Suprapubic skin (tissue), 4 donors: ENCODE data around the gene IGFBP5.

Source experiments
- CTCF ChIP-seq, 2 donors: fragments of 200-600 bp in 1 of 2; fragments of 450-650 bp in 1 of 2; sonication (generic) in 1 of 2; IDR thresholded peaks; one replicate each; pipeline ENCODE4 v1.5.1; 2016 to 2019; ENCODE audit warnings: antibody characterized with exemption in 2 of 2, mild to moderate bottlenecking in 1 of 2, moderate library complexity in 1 of 2
- EP300 ChIP-seq: sonication (generic); formaldehyde crosslinking; IDR thresholded peaks from one replicate; pipeline ENCODE4 v1.6.1; 2017; ENCODE audit warnings: antibody characterized with exemption
- POLR2AphosphoS5 ChIP-seq, 3 donors: sonication (generic); formaldehyde crosslinking; IDR thresholded peaks; one replicate each; pipeline ENCODE4 v1.6.1; 2017; ENCODE audit warnings: antibody characterized with exemption in 3 of 3

DNA sequence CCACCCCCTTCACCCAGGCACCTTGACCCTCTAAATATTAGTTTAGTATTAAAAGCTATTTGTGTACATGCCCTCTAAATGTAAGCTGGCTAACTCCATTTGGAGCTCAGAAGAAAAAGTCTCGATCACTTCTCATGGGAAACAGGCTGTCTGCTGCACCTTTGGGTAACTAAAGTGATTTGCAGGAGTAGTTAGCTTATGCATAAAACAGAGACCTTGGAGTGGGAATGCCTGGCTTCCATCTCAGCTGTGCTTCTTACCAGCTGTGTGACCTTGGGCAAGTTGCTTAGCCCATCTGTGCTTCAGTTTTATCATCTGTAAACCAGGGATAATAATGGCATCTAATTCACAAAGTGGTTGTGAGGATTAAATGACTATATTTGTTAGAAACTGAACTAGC lies 32.2 kb downstream of the IGFBP5 start:
- TF ChIP-seq CTCF (IDR thresholded peaks at IDR 0.05) (no peak), EP300 (no peak), POLR2AphosphoS5 (IDR thresholded peaks at IDR 0.05) (no peak)
